T47D (cell line): Measurements from ENCODE around the gene ZBTB9.

Experiments
- DNase-seq, 2 experiments: peaks; one replicate each; pipeline versions ENCODE4 v3.0.0 to v3.0.0-alpha.2; 2011 to 2012; ENCODE audit warnings: low read depth in 1 of 2, low spot score in 1 of 2
- JUND ChIP-seq: IDR thresholded peaks from 2 replicates; pipeline ENCODE4 v1.6.1; 2012; ENCODE audit warnings: low read depth
- in situ Hi-C: cut with HindIII; loops from 2 replicates; pipeline ENCODE4 v1.10.0; 2016; ENCODE audit warnings: low sequenced_read_pairs, low pct_unique_long_range_greater_than_20kb

ZBTB9 gene

GRCh38 chr6:33431880-33432541 is 22.4 kb upstream of the ZBTB9 start:
- TF ChIP-seq JUND, result no peak
- in situ Hi-C loops, result no loop called here
- no peak for DNase-seq

- no peak for TF ChIP-seq JUND
- in situ Hi-C loops, result no loop called here
- DNase-seq, result no peak
Measured at GRCh38 chr6:33432546-33432945, 21.8 kb upstream of the ZBTB9 start.

- no peak for DNase-seq
- TF ChIP-seq JUND, result no peak
- in situ Hi-C loops, result no loop called here
Measured at GRCh38 chr6:33433001-33433543, 21.3 kb upstream of the ZBTB9 start.

GRCh38 chr6:33433544-33434191 is 20.7 kb upstream of the ZBTB9 start:
- DNase-seq, result no peak
- TF ChIP-seq JUND, result no peak
- in situ Hi-C loops, result no loop called here

GRCh38 chr6:33434961-33435360 is 19.4 kb upstream of the ZBTB9 start:
- in situ Hi-C loops, result no loop called here
- DNase-seq, result no peak
- TF ChIP-seq JUND, result no peak

- in situ Hi-C loops, result no loop called here
- DNase-seq, result no peak
- no peak for TF ChIP-seq JUND
Measured at GRCh38 chr6:33437666-33438065, 16.7 kb upstream of the ZBTB9 start.

GRCh38 chr6:33438978-33439594 is 15.3 kb upstream of the ZBTB9 start:
- in situ Hi-C loops, result no loop called here

GRCh38 chr6:33439956-33440648 is 14.3 kb upstream of the ZBTB9 start:
- in situ Hi-C loops, result no loop called here
- no peak for TF ChIP-seq JUND
- no peak for DNase-seq

More at GRCh38 chr6:33438978-33439594, 15.3 kb upstream of the ZBTB9 start:
- no peak for DNase-seq
- TF ChIP-seq JUND, result no peak

- in situ Hi-C loops, result no loop called here
Measured at GRCh38 chr6:33440649-33441309, 13.6 kb upstream of the ZBTB9 start.

GRCh38 chr6:33441457-33441856 is 12.9 kb upstream of the ZBTB9 start:
- no peak for TF ChIP-seq JUND
- no peak for DNase-seq
- in situ Hi-C loops, result no loop called here

More at GRCh38 chr6:33440649-33441309, 13.6 kb upstream of the ZBTB9 start:
- DNase-seq, result no peak
- no peak for TF ChIP-seq JUND

- TF ChIP-seq JUND, result no peak
- no peak for DNase-seq
- in situ Hi-C loops, result no loop called here
Measured at GRCh38 chr6:33442283-33442682, 12.1 kb upstream of the ZBTB9 start.

GRCh38 chr6:33443025-33443424 is 11.4 kb upstream of the ZBTB9 start:
- DNase-seq, result no peak
- TF ChIP-seq JUND, result no peak
- in situ Hi-C loops, result no loop called here
